Bronchus fibroblast of lung (primary cell): ENCODE measurements around the gene PDCD1LG2. TPM values are rescaled to one million over a fixed set of nuclear protein-coding genes. Genes with fewer than 3 reads are reported as not detected.

Source experiments
- total RNA-seq: library from RNA; depleted of rRNA; stranded (reverse); fragments of >200 nt; gene quantifications from 2 replicates; pipeline ENCODE4 v1.2.3, GENCODE V29; 2015

PDCD1LG2 gene
- 3.0 and 4.9 TPM in 2 replicates for total RNA-seq

GRCh38 chr9:5510360-5510931 is at the start of gene PDCD1LG2:
Gene PDCD1LG2, plus strand, starts transcription at chr9:5510531. Its CDS starts 12,016 bp downstream, at chr9:5522547.

Other genes with a start within 250 kb of the PDCD1LG2 start
- gene RLN2, start 205.8 kb upstream of the PDCD1LG2 start, total RNA-seq, result 0.17 TPM in 1 of 2 replicates, not detected in the other
- not detected in 2 replicates for gene RLN1, start 170.7 kb upstream of the PDCD1LG2 start, total RNA-seq
- gene PLGRKT, start 72.6 kb upstream of the PDCD1LG2 start, total RNA-seq, result 35.4 and 43.5 TPM in 2 replicates
- 2.5 and 2.9 TPM in 2 replicates for gene CD274, start 60.0 kb upstream of the PDCD1LG2 start, total RNA-seq
- 14.1 and 16.8 TPM in 2 replicates for gene RIC1, start 118.6 kb downstream of the PDCD1LG2 start, total RNA-seq